ENCODE measurements around the gene SCNN1B. TPM values are rescaled to one million over a fixed set of nuclear protein-coding genes. Genes with fewer than 3 reads are reported as not detected.

The SCNN1B gene
- total and polyA plus RNA-seq, 9 donors = 0.13 to 2.5 (median 1.0) TPM; not detected in 1

GRCh38 chr16:23420011-23420410, 117.9 kb downstream of the SCNN1B start:
- WGBS, 3 donors = 15 to 54% (median 35%) methylated on average over 5 of the region's 5 CpGs
- no peak overlapping the region for H3K27ac ChIP-seq
- TF ChIP-seq, protein P1, sequence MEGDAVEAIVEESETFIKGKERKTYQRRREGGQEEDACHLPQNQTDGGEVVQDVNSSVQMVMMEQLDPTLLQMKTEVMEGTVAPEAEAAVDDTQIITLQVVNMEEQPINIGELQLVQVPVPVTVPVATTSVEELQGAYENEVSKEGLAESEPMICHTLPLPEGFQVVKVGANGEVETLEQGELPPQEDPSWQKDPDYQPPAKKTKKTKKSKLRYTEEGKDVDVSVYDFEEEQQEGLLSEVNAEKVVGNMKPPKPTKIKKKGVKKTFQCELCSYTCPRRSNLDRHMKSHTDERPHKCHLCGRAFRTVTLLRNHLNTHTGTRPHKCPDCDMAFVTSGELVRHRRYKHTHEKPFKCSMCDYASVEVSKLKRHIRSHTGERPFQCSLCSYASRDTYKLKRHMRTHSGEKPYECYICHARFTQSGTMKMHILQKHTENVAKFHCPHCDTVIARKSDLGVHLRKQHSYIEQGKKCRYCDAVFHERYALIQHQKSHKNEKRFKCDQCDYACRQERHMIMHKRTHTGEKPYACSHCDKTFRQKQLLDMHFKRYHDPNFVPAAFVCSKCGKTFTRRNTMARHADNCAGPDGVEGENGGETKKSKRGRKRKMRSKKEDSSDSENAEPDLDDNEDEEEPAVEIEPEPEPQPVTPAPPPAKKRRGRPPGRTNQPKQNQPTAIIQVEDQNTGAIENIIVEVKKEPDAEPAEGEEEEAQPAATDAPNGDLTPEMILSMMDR (IDR thresholded peaks at IDR 0.05) = no peak
- TF ChIP-seq POLR2A (IDR thresholded peaks at IDR 0.05) (no peak), EP300 (IDR thresholded peaks at IDR 0.05) (no peak)
- H3K4me1 ChIP-seq (ENCODE audit: insufficient read depth) = peaks cover 11% of the 10 kb centered on the region
- no peaks in the 10 kb centered on the region for H3K9me3 ChIP-seq
- H3K27me3 ChIP-seq = no peaks in the 10 kb centered on the region
- H3K36me3 ChIP-seq = no peaks in the 10 kb centered on the region
- H3K4me3 ChIP-seq = no peak overlapping the region
- DNase-seq = no peak
- intact Hi-C loops (cut with DNase I) = loop anchor here in 1 of 4 donors (10.0 kb wide), 1 partner anchor 75 kb away; no protein-coding TSS in a partner anchor

DNA sequence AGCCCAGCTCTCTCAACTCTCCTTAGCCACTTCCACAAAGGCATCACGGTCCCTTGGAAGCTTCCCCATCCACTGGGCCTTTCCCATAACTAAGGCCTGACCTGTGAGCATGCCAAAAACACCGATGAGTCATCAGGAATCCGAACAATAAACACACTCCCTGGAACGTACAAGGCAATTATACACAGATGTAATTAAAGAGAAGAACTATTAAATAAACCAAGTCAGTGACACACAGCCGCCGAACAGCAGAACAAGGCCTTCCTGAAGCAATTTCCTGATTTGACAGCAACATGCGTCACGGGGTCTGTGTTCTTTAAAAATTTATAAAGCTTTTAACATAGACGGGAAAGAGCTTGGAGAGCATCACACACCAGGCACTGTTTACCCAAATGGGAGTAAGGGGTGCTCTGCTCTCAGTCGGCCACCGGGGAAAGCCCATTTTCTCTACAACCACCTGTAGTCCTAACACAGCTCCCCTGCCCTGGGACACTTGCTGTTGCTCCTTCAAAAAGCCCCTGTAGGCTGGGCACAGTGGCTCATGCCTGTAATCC, 121.5 kb downstream of the SCNN1B start:
- peak; percentile 79 to 92 (median 87) for DNase-seq
- peak; percentile 10 for TF ChIP-seq EP300 (IDR thresholded peaks at IDR 0.05)
- TF ChIP-seq POLR2A (IDR thresholded peaks at IDR 0.05) = no peak
- TF ChIP-seq, protein P1 (IDR thresholded peaks at IDR 0.05) = peak in 1 of 3 donors; percentile 11
- WGBS, 3 donors = 5 to 9% (median 8%) methylated on average over 11 of the region's 11 CpGs
- Histone ChIP-seq H3K27me3 (no peaks in the 10 kb centered on the region), H3K27ac (peak overlapping the region; percentile 72 to 93), H3K36me3 (no peaks in the 10 kb centered on the region), H3K4me3 (no peak overlapping the region), H3K4me1 (ENCODE audit: insufficient read depth) (peaks cover 11% of the 10 kb centered on the region), H3K9me3 (no peaks in the 10 kb centered on the region)
- intact Hi-C loops (cut with DNase I) = loop anchor here in 1 of 4 donors (10.0 kb wide), 1 partner anchor 71 kb away; no protein-coding TSS in a partner anchor

DNA sequence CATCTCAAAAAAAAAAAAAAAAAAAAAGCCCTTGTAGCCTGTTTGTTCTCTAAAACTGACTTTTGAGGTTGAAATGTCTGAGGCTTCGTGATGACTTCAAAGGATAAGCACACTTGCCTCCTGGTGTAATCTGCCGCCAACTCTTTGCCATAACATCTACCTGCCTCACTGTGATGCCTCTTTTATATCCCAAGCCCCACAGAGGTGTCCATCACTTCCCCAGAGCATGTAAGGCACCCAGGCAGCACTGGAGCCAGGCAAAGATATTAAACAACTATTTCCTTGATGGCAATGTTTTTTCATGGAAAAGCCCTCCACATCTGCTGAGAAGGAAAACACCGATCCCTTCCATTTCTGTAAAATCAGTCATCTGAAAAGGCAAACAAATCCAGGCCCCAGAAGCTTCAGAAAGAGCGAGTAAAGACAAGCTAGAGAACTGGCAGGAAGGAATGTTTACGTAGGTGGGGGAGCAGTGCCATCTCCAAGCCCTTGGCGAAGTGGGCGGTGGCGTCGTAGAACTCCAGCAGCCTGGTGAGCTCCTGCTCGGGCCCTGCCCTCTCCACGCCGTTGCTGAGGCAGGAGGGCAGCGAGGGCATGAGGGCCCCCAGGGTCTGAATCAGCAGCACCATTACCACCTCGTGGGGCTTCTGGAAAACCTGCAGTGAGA, 122.3 kb downstream of the SCNN1B start:
- no peaks in the 10 kb centered on the region for H3K27me3 ChIP-seq
- H3K27ac ChIP-seq = peak overlapping the region in 1 of 2 donors; percentile 93
- H3K4me3 ChIP-seq = no peak overlapping the region
- H3K36me3 ChIP-seq = no peaks in the 10 kb centered on the region
- no peak for TF ChIP-seq EP300 (IDR thresholded peaks at IDR 0.05)
- TF ChIP-seq, protein P1 (IDR thresholded peaks at IDR 0.05) = no peak
- TF ChIP-seq POLR2A (IDR thresholded peaks at IDR 0.05) = no peak
- intact Hi-C loops (cut with DNase I) = loop anchor here in 1 of 4 donors (10.0 kb wide), 1 partner anchor 70 kb away; no protein-coding TSS in a partner anchor
- H3K9me3 ChIP-seq = no peaks in the 10 kb centered on the region
- H3K4me1 ChIP-seq (ENCODE audit: insufficient read depth) = peaks cover 11% of the 10 kb centered on the region
- DNase-seq = peak in 4 of 5 donors; percentile 18 to 50 (median 38)
- 59 to 83% (median 74%) methylated on average over 14 of the region's 14 CpGs for WGBS, 3 donors

- Histone ChIP-seq H3K27ac (no peak overlapping the region), H3K9me3 (no peaks in the 10 kb centered on the region), H3K27me3 (no peaks in the 10 kb centered on the region), H3K36me3 (no peaks in the 10 kb centered on the region), H3K4me1 (ENCODE audit: insufficient read depth) (peaks cover 7% of the 10 kb centered on the region), H3K4me3 (no peak overlapping the region)
- no peak for DNase-seq
- intact Hi-C loops (cut with DNase I) = loop anchor here in 1 of 4 donors (10.0 kb wide), 1 partner anchor 66 kb away; no protein-coding TSS in a partner anchor
- 56 to 66% (median 65%) methylated on average over 2 of the region's 2 CpGs for WGBS, 3 donors
- TF ChIP-seq POLR2A (IDR thresholded peaks at IDR 0.05) (no peak), EP300 (IDR thresholded peaks at IDR 0.05) (no peak)
- TF ChIP-seq, protein P1 (IDR thresholded peaks at IDR 0.05) = no peak
Measured at GRCh38 chr16:23428351-23428750, 126.2 kb downstream of the SCNN1B start.

Other genes with a start within 250 kb of the SCNN1B start
- gene USP31, start 152.8 kb upstream of the SCNN1B start, total RNA-seq = 10 to 100 TPM in 1 of 7 donors, 1 to 10 TPM in 6; 2.5 to 10.6 (median 7.5) TPM
- 1 to 10 TPM; 1.5 to 3.3 TPM for gene USP31, start 152.8 kb upstream of the SCNN1B start, polyA plus RNA-seq
- gene SCNN1G, start 119.6 kb upstream of the SCNN1B start, total RNA-seq = 1 to 10 TPM in 2 of 7 donors, under 1 TPM in 2, not detected in 3; 0.05 to 2.6 (median 1.0) TPM
- under 1 TPM in 1 of 2 donors, not detected in 1; 0.02 TPM for gene SCNN1G, start 119.6 kb upstream of the SCNN1B start, polyA plus RNA-seq
- 10 to 100 TPM; 16.5 to 21.5 (median 19.3) TPM for gene COG7, start 150.9 kb downstream of the SCNN1B start, total RNA-seq
- gene COG7, start 150.9 kb downstream of the SCNN1B start, polyA plus RNA-seq = 10 to 100 TPM; 13.8 to 15.1 TPM
- 100 to 1,000 TPM in 1 of 7 donors, 10 to 100 TPM in 6; 27.1 to 111 (median 83.3) TPM for gene GGA2, start 208.2 kb downstream of the SCNN1B start, total RNA-seq
- 100 to 1,000 TPM in 1 of 2 donors, 10 to 100 TPM in 1; 36.3 to 141 TPM for gene GGA2, start 208.2 kb downstream of the SCNN1B start, polyA plus RNA-seq